PFSK-1 (cell line): Measurements from ENCODE around the gene IL2RA.

Experiments used
- POLR2AphosphoS5 ChIP-seq: IDR thresholded peaks from 2 replicates; pipeline ENCODE4 v1.6.1; 2012; ENCODE audit warnings: low read depth, mild to moderate bottlenecking, control low read depth, low read length, moderate library complexity
- REST ChIP-seq, 2 experiments: IDR thresholded peaks; 2 replicates each; pipeline versions ENCODE4 v1.6.1 to v1.8.0; 2011 to 2012; ENCODE audit warnings: low read depth in 2 of 2, low read length in 2 of 2, control low read depth in 1 of 2, inconsistent platforms in 1 of 2, mild to moderate bottlenecking in 1 of 2, moderate library complexity in 1 of 2; ENCODE audit not compliant: insufficient read depth in 1 of 2

DNA sequence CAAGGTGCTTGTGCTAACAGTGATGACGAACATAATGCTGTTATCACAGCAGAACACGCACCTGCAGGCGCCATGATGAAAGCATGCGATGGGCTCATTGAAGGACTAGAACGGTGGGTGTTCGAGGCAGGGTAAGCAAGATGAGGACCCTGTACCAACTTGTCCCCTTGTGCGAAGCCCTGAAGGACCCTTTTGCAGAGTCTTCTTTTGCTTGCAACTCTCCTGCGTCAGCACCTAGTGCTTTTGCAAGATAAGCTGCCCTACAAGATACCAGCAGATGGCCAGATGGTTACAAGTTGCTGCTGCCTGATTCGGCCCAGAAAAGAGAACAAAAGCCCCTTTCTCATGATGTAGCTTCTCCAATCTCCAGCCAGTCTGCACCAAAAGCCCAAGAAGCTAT, 80.6 kb downstream of the IL2RA start:
- TF ChIP-seq POLR2AphosphoS5: no peak
- TF ChIP-seq REST (IDR thresholded peaks at IDR 0.05; ENCODE audit: insufficient read depth in 1 of 2, low read depth in 2 of 2, low read length in 2 of 2): no peak
